ENCODE results near the gene CHID1. TPM values are rescaled to one million over a fixed set of nuclear protein-coding genes. Genes with fewer than 3 reads are reported as not detected.
A peak's percentile ranks its signal among the peaks of the same experiment; 100 is the strongest.

Gene CHID1
- total RNA-seq, 1 donor from 2014 or later, result 56.6 TPM

- no peak overlapping the region for H3K4me3 Mint-ChIP-seq
- Histone ChIP-seq H3K27ac (no peak overlapping the region), H3K36me3 (no peaks in the 10 kb centered on the region), H3K9ac (no peak overlapping the region), H3K4me2 (no peak overlapping the region), H3K27me3 (no peaks in the 10 kb centered on the region), H3F3A (ENCODE audit: low read depth) (peaks cover 3% of the 10 kb centered on the region), H3K4me3 (no peak overlapping the region), H3K79me2 (ENCODE audit: low read depth) (peaks cover 59% of the 10 kb centered on the region), H3K4me1 (peaks cover 11% of the 10 kb centered on the region), H3K9me3 (ENCODE audit: low read depth) (no peaks in the 10 kb centered on the region), H2AFZ (replicated peaks) (no peak overlapping the region), H4K20me1 (ENCODE audit: low read depth) (peaks cover 50% of the 10 kb centered on the region)
- peaks cover 20% of the 10 kb centered on the region for H3K36me3 Mint-ChIP-seq
- no peak for TF ChIP-seq CTCF (IDR thresholded peaks at IDR 0.05)
- H3K27ac Mint-ChIP-seq, result no peak overlapping the region
- H3K9me3 Mint-ChIP-seq, result no peaks in the 10 kb centered on the region
- no peak for DNase-seq (ENCODE audit: low spot score)
- H3K4me1 Mint-ChIP-seq, result peaks cover 26% of the 10 kb centered on the region
- H3K27me3 Mint-ChIP-seq (ENCODE audit: insufficient read depth, low read depth), result peaks cover 3% of the 10 kb centered on the region
Measured at GRCh38 chr11:958101-958500, 47.5 kb upstream of the CHID1 start.

- Mint-ChIP-seq H3K27me3 (ENCODE audit: insufficient read depth, low read depth) (peaks cover 3% of the 10 kb centered on the region), H3K4me3 (no peak overlapping the region), H3K9me3 (no peaks in the 10 kb centered on the region), H3K4me1 (peaks cover 34% of the 10 kb centered on the region), H3K27ac (no peak overlapping the region), H3K36me3 (peaks cover 17% of the 10 kb centered on the region)
- no peak for DNase-seq (ENCODE audit: low spot score)
- H3K27me3 ChIP-seq, result no peaks in the 10 kb centered on the region
- H3K79me2 ChIP-seq (ENCODE audit: low read depth), result peaks cover 66% of the 10 kb centered on the region
- H3K9ac ChIP-seq, result no peak overlapping the region
- TF ChIP-seq CTCF (IDR thresholded peaks at IDR 0.05) (no peak), EZH2phosphoT487 (IDR thresholded peaks at IDR 0.05) (no peak), EZH2 (IDR thresholded peaks at IDR 0.05) (no peak)
- no peak overlapping the region for H3K27ac ChIP-seq
- peaks cover 58% of the 10 kb centered on the region for H4K20me1 ChIP-seq (ENCODE audit: low read depth)
- H3K4me2 ChIP-seq, result no peak overlapping the region
- peaks cover 9% of the 10 kb centered on the region for H3F3A ChIP-seq (ENCODE audit: low read depth)
- no peak overlapping the region for H3K4me3 ChIP-seq
- H2AFZ ChIP-seq (replicated peaks), result no peak overlapping the region
- no peaks in the 10 kb centered on the region for H3K9me3 ChIP-seq (ENCODE audit: low read depth)
- H3K36me3 ChIP-seq, result no peaks in the 10 kb centered on the region
- H3K4me1 ChIP-seq, result peaks cover 17% of the 10 kb centered on the region
Measured at GRCh38 chr11:957212-957920, 46.8 kb upstream of the CHID1 start.

- Mint-ChIP-seq H3K36me3 (peaks cover 10% of the 10 kb centered on the region), H3K4me1 (peaks cover 42% of the 10 kb centered on the region), H3K27ac (peak overlapping the region; percentile 70), H3K4me3 (no peak overlapping the region), H3K9me3 (peaks cover 1% of the 10 kb centered on the region), H3K27me3 (ENCODE audit: insufficient read depth, low read depth) (peaks cover 3% of the 10 kb centered on the region)
- no peak for DNase-seq (ENCODE audit: low spot score)
- peaks cover 23% of the 10 kb centered on the region for H3K4me1 ChIP-seq
- H3K36me3 ChIP-seq, result no peaks in the 10 kb centered on the region
- peaks cover 84% of the 10 kb centered on the region for H3K79me2 ChIP-seq (ENCODE audit: low read depth)
- no peak overlapping the region for H3K4me2 ChIP-seq
- H3K4me3 ChIP-seq, result no peak overlapping the region
- no peak overlapping the region for H2AFZ ChIP-seq (replicated peaks)
- peaks cover 66% of the 10 kb centered on the region for H4K20me1 ChIP-seq (ENCODE audit: low read depth)
- peak overlapping the region; percentile 31 for H3K27ac ChIP-seq
- H3K9me3 ChIP-seq (ENCODE audit: low read depth), result no peaks in the 10 kb centered on the region
- H3F3A ChIP-seq (ENCODE audit: low read depth), result peaks cover 15% of the 10 kb centered on the region
- TF ChIP-seq EZH2 (IDR thresholded peaks at IDR 0.05), result no peak
- TF ChIP-seq CTCF (IDR thresholded peaks at IDR 0.05), result no peak
- no peak for TF ChIP-seq EZH2phosphoT487 (IDR thresholded peaks at IDR 0.05)
- no peaks in the 10 kb centered on the region for H3K27me3 ChIP-seq
- peak overlapping the region; percentile 36 for H3K9ac ChIP-seq
Measured at GRCh38 chr11:955154-956063, 44.8 kb upstream of the CHID1 start.
